ENCODE data around the gene COBL.

DNA sequence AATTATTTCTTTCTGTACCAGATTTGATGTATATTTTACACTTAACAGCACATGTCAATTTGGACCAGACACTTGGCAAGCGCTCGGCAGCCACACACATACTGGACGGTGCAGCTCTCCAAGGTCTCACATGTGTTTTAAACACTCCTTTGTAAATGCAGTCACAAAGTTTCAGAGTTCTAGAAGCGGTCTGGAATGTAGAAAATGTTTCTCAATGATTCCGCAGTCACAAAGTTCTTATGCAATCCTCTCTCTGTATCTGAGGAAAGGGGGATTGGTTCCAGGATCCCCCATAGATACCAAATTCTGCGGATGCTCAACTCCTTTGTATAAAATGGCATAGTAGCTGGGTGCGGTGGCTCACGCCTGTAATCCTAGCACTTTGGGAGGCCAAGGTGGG lies 280.9 kb downstream of the COBL start:
- TF ChIP-seq, protein P1, sequence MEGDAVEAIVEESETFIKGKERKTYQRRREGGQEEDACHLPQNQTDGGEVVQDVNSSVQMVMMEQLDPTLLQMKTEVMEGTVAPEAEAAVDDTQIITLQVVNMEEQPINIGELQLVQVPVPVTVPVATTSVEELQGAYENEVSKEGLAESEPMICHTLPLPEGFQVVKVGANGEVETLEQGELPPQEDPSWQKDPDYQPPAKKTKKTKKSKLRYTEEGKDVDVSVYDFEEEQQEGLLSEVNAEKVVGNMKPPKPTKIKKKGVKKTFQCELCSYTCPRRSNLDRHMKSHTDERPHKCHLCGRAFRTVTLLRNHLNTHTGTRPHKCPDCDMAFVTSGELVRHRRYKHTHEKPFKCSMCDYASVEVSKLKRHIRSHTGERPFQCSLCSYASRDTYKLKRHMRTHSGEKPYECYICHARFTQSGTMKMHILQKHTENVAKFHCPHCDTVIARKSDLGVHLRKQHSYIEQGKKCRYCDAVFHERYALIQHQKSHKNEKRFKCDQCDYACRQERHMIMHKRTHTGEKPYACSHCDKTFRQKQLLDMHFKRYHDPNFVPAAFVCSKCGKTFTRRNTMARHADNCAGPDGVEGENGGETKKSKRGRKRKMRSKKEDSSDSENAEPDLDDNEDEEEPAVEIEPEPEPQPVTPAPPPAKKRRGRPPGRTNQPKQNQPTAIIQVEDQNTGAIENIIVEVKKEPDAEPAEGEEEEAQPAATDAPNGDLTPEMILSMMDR (conservative IDR thresholded peaks at IDR 0.05; ENCODE audit: low read length) = no peak
- no peak for TF ChIP-seq EZH2phosphoT487 (IDR thresholded peaks at IDR 0.05; ENCODE audit: borderline replicate concordance)

Data from Loucy (cell line).